Measurements from ENCODE around the gene RPP40.

GRCh38 chr6:4983322-4983721 is 20.5 kb downstream of the RPP40 start:
- TF ChIP-seq CTCF (conservative IDR thresholded peaks at IDR 0.05; ENCODE audit: low read depth, low read length) (no peak), EZH2 (IDR thresholded peaks at IDR 0.05; ENCODE audit: borderline replicate concordance, low read depth, low read length, poor library complexity, severe bottlenecking) (no peak)

Measured in A673 (cell line).